Stomach (tissue), 9 donors: ENCODE data around the gene GLRA1. TPM values are rescaled to one million over a fixed set of nuclear protein-coding genes. Genes with fewer than 3 reads are reported as not detected.

Source experiments
- DNase-seq, 2 donors: peaks; one replicate each; pipeline versions ENCODE4 v3.0.0 to v3.0.0-alpha.2; 2013 to 2019
- H3K27ac ChIP-seq, 5 donors: fragments of 200-600 bp in 4 of 5; sonication (generic) in 4 of 5; one replicate each; pipeline ENCODE4 v1.5.1; 2013 to 2019; ENCODE audit warnings: mild to moderate bottlenecking in 1 of 5, moderate library complexity in 1 of 5
- H3K27me3 ChIP-seq, 3 donors: fragments of 200-600 bp; sonication (generic); one replicate each; pipeline ENCODE4 v1.5.1; 2017 to 2019; ENCODE audit warnings: mixed run types in 1 of 3
- H3K36me3 ChIP-seq, 4 donors: fragments of 200-600 bp; sonication (generic); 1 replicate in 3 of 4; 2 replicates in 1 of 4; pipeline ENCODE4 v1.5.1; 2016 to 2019
- H3K4me1 ChIP-seq, 4 donors: fragments of 200-600 bp; sonication (generic); one replicate each; pipeline ENCODE4 v1.5.1; 2016 to 2019
- H3K4me3 ChIP-seq, 4 donors: fragments of 200-600 bp; sonication (generic) in 3 of 4; one replicate each; pipeline ENCODE4 v1.5.1; 2016 to 2019; ENCODE audit warnings: mild to moderate bottlenecking in 1 of 4
- H3K9me3 ChIP-seq, 4 donors: fragments of 200-600 bp; sonication (generic); one replicate each; pipeline ENCODE4 v1.5.1; 2016 to 2019
- EP300 ChIP-seq: sonication (generic); formaldehyde crosslinking; IDR thresholded peaks from one replicate; pipeline ENCODE4 v1.6.1; 2017; ENCODE audit warnings: antibody characterized with exemption
- POLR2A ChIP-seq, 4 donors: fragments of 450-650 bp; IDR thresholded peaks; one replicate each; pipeline ENCODE4 v1.6.1; 2016; ENCODE audit warnings: antibody characterized with exemption in 4 of 4, control low read depth in 2 of 4, mild to moderate bottlenecking in 1 of 4, moderate library complexity in 1 of 4
- POLR2AphosphoS5 ChIP-seq, 3 donors: sonication (generic); formaldehyde crosslinking; IDR thresholded peaks; one replicate each; pipeline ENCODE4 v1.6.1; 2016; ENCODE audit warnings: antibody characterized with exemption in 3 of 3
- WGBS, 5 donors: extraction: QIAGEN DNeasy Blood & Tissue Kit in 3 of 5; methylation state at CpG; one replicate each; pipeline versions ENCODE4 v1.1.5 to v1.1.7; 2013 to 2018; 5-methylcytosine and 5-hydroxymethylcytosine counted together
- intact Hi-C: fragments of 100-400 bp; cut with DNase I; formaldehyde crosslinking; loops from one replicate; pipeline ENCODE4 v1.15.1; 2023; ENCODE audit warnings: low total_unique reads
- polyA plus RNA-seq, 3 donors: library from polyadenylated mRNA; stranded (reverse); fragments of 200-250 nt; gene quantifications; one replicate each; pipeline ENCODE4 v1.2.3, GENCODE V29; 2013
- total RNA-seq, 5 donors: library from RNA; depleted of rRNA; stranded (reverse); fragments of >200 nt; gene quantifications; one replicate each; pipeline versions ENCODE4 v1.1.0 to v1.2.3, GENCODE V29; 2014 to 2016
- TF ChIP-seq, protein P1 (sequence below), 7 experiments: fragments of 450-650 bp in 4 of 7; fragments of 200-600 bp in 3 of 7; sonication (generic) in 3 of 7; IDR thresholded peaks; one replicate each; pipeline ENCODE4 v1.5.1; 2016 to 2019; ENCODE audit warnings: antibody characterized with exemption in 7 of 7, control low read depth in 2 of 7, mild to moderate bottlenecking in 1 of 7
- donor health status: healthy with polysubstance abuse.
- donor health status: Bipolar disorder and iron deficiency.
- donor health status: healthy.

GLRA1 gene
- total and polyA plus RNA-seq, 8 donors: not detected

DNA sequence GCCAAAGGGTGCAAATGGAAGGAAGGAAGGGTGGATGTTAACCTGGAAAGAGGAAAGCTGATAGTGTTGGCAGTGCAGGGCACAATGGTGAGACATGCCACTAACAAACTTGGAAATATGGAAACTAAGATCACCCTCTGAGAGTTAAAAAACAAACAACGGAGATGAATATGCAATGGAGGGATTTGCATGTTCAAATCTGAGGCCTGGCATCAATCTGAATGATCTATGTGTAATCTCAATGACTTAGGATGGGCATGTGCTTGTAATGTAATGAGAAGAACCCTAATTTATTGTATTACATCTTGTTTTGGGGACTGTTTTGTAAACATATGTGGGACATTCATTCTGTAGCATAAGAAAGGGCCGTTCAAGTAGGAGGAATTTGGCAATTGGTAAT is 54.4 kb downstream of the GLRA1 start:
- no peak for DNase-seq
- WGBS, 5 donors: 86 to 93% (median 88%) methylated on average over 2 of the region's 2 CpGs
- intact Hi-C loops: no loop called here
- TF ChIP-seq, protein P1, sequence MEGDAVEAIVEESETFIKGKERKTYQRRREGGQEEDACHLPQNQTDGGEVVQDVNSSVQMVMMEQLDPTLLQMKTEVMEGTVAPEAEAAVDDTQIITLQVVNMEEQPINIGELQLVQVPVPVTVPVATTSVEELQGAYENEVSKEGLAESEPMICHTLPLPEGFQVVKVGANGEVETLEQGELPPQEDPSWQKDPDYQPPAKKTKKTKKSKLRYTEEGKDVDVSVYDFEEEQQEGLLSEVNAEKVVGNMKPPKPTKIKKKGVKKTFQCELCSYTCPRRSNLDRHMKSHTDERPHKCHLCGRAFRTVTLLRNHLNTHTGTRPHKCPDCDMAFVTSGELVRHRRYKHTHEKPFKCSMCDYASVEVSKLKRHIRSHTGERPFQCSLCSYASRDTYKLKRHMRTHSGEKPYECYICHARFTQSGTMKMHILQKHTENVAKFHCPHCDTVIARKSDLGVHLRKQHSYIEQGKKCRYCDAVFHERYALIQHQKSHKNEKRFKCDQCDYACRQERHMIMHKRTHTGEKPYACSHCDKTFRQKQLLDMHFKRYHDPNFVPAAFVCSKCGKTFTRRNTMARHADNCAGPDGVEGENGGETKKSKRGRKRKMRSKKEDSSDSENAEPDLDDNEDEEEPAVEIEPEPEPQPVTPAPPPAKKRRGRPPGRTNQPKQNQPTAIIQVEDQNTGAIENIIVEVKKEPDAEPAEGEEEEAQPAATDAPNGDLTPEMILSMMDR (IDR thresholded peaks at IDR 0.05): no peak
- no peak for TF ChIP-seq POLR2AphosphoS5 (IDR thresholded peaks at IDR 0.05)
- H3K4me3 ChIP-seq: no peak overlapping the region
- no peak overlapping the region for H3K27ac ChIP-seq
- no peaks in the 10 kb centered on the region for H3K9me3 ChIP-seq
- H3K36me3 ChIP-seq: no peaks in the 10 kb centered on the region
- no peaks in the 10 kb centered on the region for H3K27me3 ChIP-seq
- H3K4me1 ChIP-seq: no peaks in the 10 kb centered on the region

DNA sequence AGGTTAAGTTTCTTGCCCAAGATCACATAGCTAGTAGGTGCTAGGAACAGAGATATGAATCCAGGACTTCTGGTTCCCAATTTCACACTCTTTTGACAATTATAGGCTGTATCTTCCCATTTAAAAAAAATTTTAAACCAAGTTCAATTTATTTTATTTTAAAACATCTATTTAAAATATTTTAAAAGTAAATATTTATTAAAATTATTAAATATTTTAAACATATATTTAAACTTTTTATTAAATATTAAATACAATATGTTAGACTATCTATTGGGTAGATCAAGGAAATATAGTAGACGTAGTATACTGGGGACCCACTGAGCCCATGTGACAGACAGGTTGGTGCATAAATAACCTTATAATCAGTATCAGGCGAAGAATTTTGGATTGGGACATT is 54.8 kb downstream of the GLRA1 start:
- no peaks in the 10 kb centered on the region for H3K9me3 ChIP-seq
- DNase-seq: no peak
- H3K27me3 ChIP-seq: no peaks in the 10 kb centered on the region
- H3K4me1 ChIP-seq: no peaks in the 10 kb centered on the region
- H3K4me3 ChIP-seq: no peak overlapping the region
- 83 to 91% (median 89%) methylated on average over 2 of the region's 2 CpGs for WGBS, 5 donors
- H3K36me3 ChIP-seq: no peaks in the 10 kb centered on the region
- no peak overlapping the region for H3K27ac ChIP-seq
- intact Hi-C loops: no loop called here
- TF ChIP-seq POLR2A (IDR thresholded peaks at IDR 0.05) (no peak), POLR2AphosphoS5 (IDR thresholded peaks at IDR 0.05) (no peak), EP300 (no peak)
- TF ChIP-seq, protein P1 (IDR thresholded peaks at IDR 0.05): no peak

DNA sequence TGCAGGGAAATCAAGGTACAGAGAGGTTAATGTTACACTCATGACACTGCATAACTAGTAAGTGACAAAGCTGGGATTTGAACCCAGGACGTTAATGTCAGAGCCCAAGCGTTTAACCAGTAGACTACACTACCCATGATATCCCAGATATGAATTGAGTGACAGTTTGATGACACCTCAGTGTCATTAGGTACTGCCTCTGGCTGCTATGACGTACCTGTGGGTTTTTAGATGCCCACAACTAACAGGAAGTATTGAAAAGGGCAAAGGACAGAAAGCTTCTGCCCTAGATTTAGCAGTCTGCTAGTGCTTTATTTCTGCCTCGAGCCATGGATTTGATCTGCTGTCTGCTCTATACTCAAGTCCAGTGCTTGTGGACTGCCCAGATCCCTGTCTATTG is 56.2 kb downstream of the GLRA1 start:
- DNase-seq: no peak
- 74 to 84% (median 81%) methylated on average over 4 of the region's 4 CpGs for WGBS, 5 donors
- no peaks in the 10 kb centered on the region for H3K9me3 ChIP-seq
- no peaks in the 10 kb centered on the region for H3K27me3 ChIP-seq
- TF ChIP-seq EP300 (no peak), POLR2A (IDR thresholded peaks at IDR 0.05) (no peak), POLR2AphosphoS5 (IDR thresholded peaks at IDR 0.05) (no peak)
- TF ChIP-seq, protein P1 (IDR thresholded peaks at IDR 0.05): no peak
- intact Hi-C loops: no loop called here
- H3K27ac ChIP-seq: no peak overlapping the region
- no peaks in the 10 kb centered on the region for H3K36me3 ChIP-seq
- no peak overlapping the region for H3K4me3 ChIP-seq
- no peaks in the 10 kb centered on the region for H3K4me1 ChIP-seq

DNA sequence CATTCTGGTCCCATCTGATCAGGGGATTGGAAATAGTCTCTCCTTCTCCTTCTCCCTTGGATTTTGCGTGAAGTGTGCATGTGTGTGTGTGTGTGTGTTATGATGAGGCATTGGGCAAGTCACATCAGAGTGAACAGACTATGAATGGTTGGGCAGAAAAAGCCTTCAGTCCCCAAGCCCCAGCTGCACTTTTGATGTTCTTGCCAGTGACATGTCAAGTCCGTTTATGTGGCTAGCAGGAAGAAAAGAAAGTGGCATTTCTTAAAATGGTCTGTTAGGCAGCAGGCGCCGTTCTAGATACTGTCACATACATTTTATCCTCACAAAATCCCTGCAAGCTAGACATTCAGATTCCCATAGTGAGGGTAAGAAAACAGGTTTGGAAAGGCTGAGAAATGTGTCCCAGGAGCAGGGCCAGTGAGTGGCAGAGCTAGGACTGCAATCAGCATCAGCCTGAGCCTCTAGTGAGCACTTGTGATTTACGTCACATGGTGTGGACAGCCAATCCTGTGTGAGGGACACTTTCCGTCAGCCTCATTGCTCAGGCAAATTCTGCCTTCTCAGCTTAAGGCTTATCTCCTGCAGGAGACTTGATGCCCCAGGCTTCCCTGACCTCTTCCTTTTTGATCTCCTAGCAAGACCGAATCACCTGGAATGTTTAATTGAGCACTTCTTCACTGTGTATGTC is 60.4 kb downstream of the GLRA1 start:
- intact Hi-C loops: no loop called here
- no peaks in the 10 kb centered on the region for H3K36me3 ChIP-seq
- no peak overlapping the region for H3K4me3 ChIP-seq
- H3K27ac ChIP-seq: no peak overlapping the region
- no peaks in the 10 kb centered on the region for H3K9me3 ChIP-seq
- no peaks in the 10 kb centered on the region for H3K27me3 ChIP-seq
- 76 to 87% (median 82%) methylated on average over 7 of the region's 7 CpGs for WGBS, 5 donors
- TF ChIP-seq, protein P1 (IDR thresholded peaks at IDR 0.05): no peak
- no peak for TF ChIP-seq POLR2AphosphoS5 (IDR thresholded peaks at IDR 0.05)
- TF ChIP-seq EP300: no peak
- no peak for TF ChIP-seq POLR2A (IDR thresholded peaks at IDR 0.05)
- DNase-seq: no peak
- no peaks in the 10 kb centered on the region for H3K4me1 ChIP-seq
